ENCODE results near the gene ZNF469. TPM values are rescaled to one million over a fixed set of nuclear protein-coding genes. Genes with fewer than 3 reads are reported as not detected.

Gene ZNF469
- polyA plus RNA-seq, 1 donor from 2014 or later = not detected

- Histone ChIP-seq H4K20me1 (ENCODE audit: insufficient read depth) (no peaks in the 10 kb centered on the region), H3F3A (ENCODE audit: insufficient read depth, low read length, poor library complexity, severe bottlenecking) (no peaks in the 10 kb centered on the region), H3K9me3 (ENCODE audit: low read length) (no peaks in the 10 kb centered on the region)
Observed at GRCh38 chr16:88406096-88407041, 23.6 kb downstream of the ZNF469 start.

GRCh38 chr16:88407042-88407420, 24.3 kb downstream of the ZNF469 start:
- TF ChIP-seq TAF1 (IDR thresholded peaks at IDR 0.05; ENCODE audit: low read depth) = no peak
- TF ChIP-seq MXI1 (conservative IDR thresholded peaks at IDR 0.05; ENCODE audit: poor library complexity, severe bottlenecking) = no peak
- Histone ChIP-seq H4K20me1 (ENCODE audit: insufficient read depth) (no peaks in the 10 kb centered on the region), H3K27me3 (ENCODE audit: insufficient read depth, low read depth, low read length) (no peaks in the 10 kb centered on the region)

More at GRCh38 chr16:88406096-88407041, 23.6 kb downstream of the ZNF469 start:
- TF ChIP-seq TAF1 (IDR thresholded peaks at IDR 0.05; ENCODE audit: low read depth) = no peak
- TF ChIP-seq MXI1 (conservative IDR thresholded peaks at IDR 0.05; ENCODE audit: poor library complexity, severe bottlenecking) = no peak
- TF ChIP-seq CTCF (IDR thresholded peaks at IDR 0.05; ENCODE audit: poor library complexity, severe bottlenecking) = no peak
- H3K27me3 ChIP-seq (ENCODE audit: insufficient read depth, low read depth, low read length) = no peaks in the 10 kb centered on the region
- no peak overlapping the region for H3K9ac ChIP-seq (ENCODE audit: low read length)
- no peak overlapping the region for H3K4me3 ChIP-seq (ENCODE audit: low read length)
- H3K9me2 ChIP-seq (ENCODE audit: insufficient read depth, low read length) = no peaks in the 10 kb centered on the region
- H3K4me2 ChIP-seq (ENCODE audit: low read length) = no peak overlapping the region
- H2AFZ ChIP-seq (ENCODE audit: low read depth, low read length) = no peak overlapping the region
- no peaks in the 10 kb centered on the region for H3K36me3 ChIP-seq (ENCODE audit: insufficient read depth, low read length)
- H3K27ac ChIP-seq (ENCODE audit: low read length) = no peak overlapping the region
- no peaks in the 10 kb centered on the region for H3K79me2 ChIP-seq (replicated peaks; ENCODE audit: insufficient read depth, low read length)

GRCh38 chr16:88407807-88408206, 25.0 kb downstream of the ZNF469 start:
- Histone ChIP-seq H3F3A (ENCODE audit: insufficient read depth, low read length, poor library complexity, severe bottlenecking) (no peaks in the 10 kb centered on the region), H2AFZ (ENCODE audit: low read depth, low read length) (no peak overlapping the region)

More at GRCh38 chr16:88407042-88407420, 24.3 kb downstream of the ZNF469 start:
- Histone ChIP-seq H3K36me3 (ENCODE audit: insufficient read depth, low read length) (no peaks in the 10 kb centered on the region), H3F3A (ENCODE audit: insufficient read depth, low read length, poor library complexity, severe bottlenecking) (no peaks in the 10 kb centered on the region), H3K4me3 (ENCODE audit: low read length) (no peak overlapping the region), H3K9me2 (ENCODE audit: insufficient read depth, low read length) (no peaks in the 10 kb centered on the region), H3K79me2 (replicated peaks; ENCODE audit: insufficient read depth, low read length) (no peaks in the 10 kb centered on the region), H3K4me2 (ENCODE audit: low read length) (no peak overlapping the region), H3K9me3 (ENCODE audit: low read length) (no peaks in the 10 kb centered on the region), H3K9ac (ENCODE audit: low read length) (no peak overlapping the region), H2AFZ (ENCODE audit: low read depth, low read length) (no peak overlapping the region), H3K27ac (ENCODE audit: low read length) (no peak overlapping the region)

More at GRCh38 chr16:88407807-88408206, 25.0 kb downstream of the ZNF469 start:
- H3K9me3 ChIP-seq (ENCODE audit: low read length) = no peaks in the 10 kb centered on the region
- H3K4me2 ChIP-seq (ENCODE audit: low read length) = no peak overlapping the region
- no peaks in the 10 kb centered on the region for H3K9me2 ChIP-seq (ENCODE audit: insufficient read depth, low read length)
- H3K9ac ChIP-seq (ENCODE audit: low read length) = no peak overlapping the region
- H3K27me3 ChIP-seq (ENCODE audit: insufficient read depth, low read depth, low read length) = no peaks in the 10 kb centered on the region
- H4K20me1 ChIP-seq (ENCODE audit: insufficient read depth) = no peaks in the 10 kb centered on the region
- H3K79me2 ChIP-seq (replicated peaks; ENCODE audit: insufficient read depth, low read length) = no peaks in the 10 kb centered on the region
- no peak overlapping the region for H3K4me3 ChIP-seq (ENCODE audit: low read length)
- H3K36me3 ChIP-seq (ENCODE audit: insufficient read depth, low read length) = no peaks in the 10 kb centered on the region
- no peak overlapping the region for H3K27ac ChIP-seq (ENCODE audit: low read length)
- TF ChIP-seq RAD21 (conservative IDR thresholded peaks at IDR 0.05) (no peak), EZH2 (IDR thresholded peaks at IDR 0.05; ENCODE audit: borderline replicate concordance, insufficient read depth, low read length, poor library complexity, severe bottlenecking) (no peak), CTCF (IDR thresholded peaks at IDR 0.05; ENCODE audit: poor library complexity, severe bottlenecking) (no peak), SMC3 (conservative IDR thresholded peaks at IDR 0.05; ENCODE audit: poor library complexity) (no peak), POLR2AphosphoS5 (IDR thresholded peaks at IDR 0.05) (no peak), REST (IDR thresholded peaks at IDR 0.05; ENCODE audit: borderline replicate concordance) (no peak), EP300 (conservative IDR thresholded peaks at IDR 0.05; ENCODE audit: poor library complexity, severe bottlenecking) (no peak), TAF1 (IDR thresholded peaks at IDR 0.05; ENCODE audit: low read depth) (no peak), MXI1 (conservative IDR thresholded peaks at IDR 0.05; ENCODE audit: poor library complexity, severe bottlenecking) (no peak)

Data from neural cell (in vitro differentiated cells).